Measurements from ENCODE around the gene FHIT.

Gene FHIT

DNA sequence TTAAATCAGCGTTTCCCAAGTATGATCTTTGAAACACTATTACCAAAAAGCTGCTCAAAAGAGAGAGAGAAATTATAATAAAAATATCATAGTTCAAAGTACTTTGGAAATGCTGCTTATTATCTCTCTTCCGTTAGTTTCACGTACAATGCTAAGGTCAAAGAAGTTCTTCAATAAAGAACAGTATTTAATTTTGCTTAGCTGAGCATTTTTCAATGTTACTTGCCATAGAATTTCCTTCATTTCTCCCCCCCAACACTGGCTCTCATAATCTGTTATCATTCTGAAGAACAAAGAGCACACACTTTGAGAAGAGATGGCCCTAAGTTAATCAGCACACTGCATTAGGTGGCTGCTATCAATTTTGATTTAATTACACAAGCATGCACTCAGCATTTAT, 1360.6 kb downstream of the FHIT start:
- no peak overlapping the region for H3K4me3 ChIP-seq (ENCODE audit: low read depth, low read length)
- no peak for DNase-seq (ENCODE audit: low read depth)
- in situ Hi-C loops (cut with HindIII; ENCODE audit: low sequenced_read_pairs): no loop called here
- no peak for TF ChIP-seq CTCF (IDR thresholded peaks at IDR 0.05; ENCODE audit: low read depth, low read length, missing control alignments)

GRCh38 chr3:59886790-59887189, 1364.5 kb downstream of the FHIT start:
- TF ChIP-seq CTCF (IDR thresholded peaks at IDR 0.05; ENCODE audit: low read depth, low read length, missing control alignments): no peak
- H3K4me3 ChIP-seq (ENCODE audit: low read depth, low read length): no peak overlapping the region
- no peak for DNase-seq (ENCODE audit: low read depth)
- in situ Hi-C loops (cut with HindIII; ENCODE audit: low sequenced_read_pairs): no loop called here

DNA sequence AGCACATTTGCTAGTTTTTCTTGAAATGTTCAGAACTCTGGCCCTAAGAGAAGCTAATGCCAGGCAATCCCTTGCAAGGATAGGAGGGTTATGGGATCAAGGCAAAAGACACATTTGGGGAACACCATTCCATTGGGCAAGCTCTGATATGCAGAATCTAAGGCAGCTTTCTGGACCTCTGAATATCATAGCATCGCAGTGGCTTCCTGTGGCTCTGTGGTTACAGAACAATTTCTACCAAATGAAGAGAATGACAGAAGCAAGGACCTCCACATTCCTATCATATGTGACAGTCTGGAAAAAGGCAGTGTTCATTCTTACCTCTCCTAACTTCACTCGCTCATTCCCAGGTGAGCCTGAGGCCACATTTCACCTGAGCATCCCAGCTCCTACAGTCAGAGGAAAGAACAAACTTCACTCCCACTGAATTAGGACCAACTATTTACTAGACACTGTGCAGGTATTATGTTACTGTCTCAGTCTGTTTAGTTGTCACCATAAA, 1365.3 kb downstream of the FHIT start:
- DNase-seq (ENCODE audit: low read depth): no peak
- no peak for TF ChIP-seq CTCF (IDR thresholded peaks at IDR 0.05; ENCODE audit: low read depth, low read length, missing control alignments)
- H3K4me3 ChIP-seq (ENCODE audit: low read depth, low read length): no peak overlapping the region
- in situ Hi-C loops (cut with HindIII; ENCODE audit: low sequenced_read_pairs): no loop called here

DNA sequence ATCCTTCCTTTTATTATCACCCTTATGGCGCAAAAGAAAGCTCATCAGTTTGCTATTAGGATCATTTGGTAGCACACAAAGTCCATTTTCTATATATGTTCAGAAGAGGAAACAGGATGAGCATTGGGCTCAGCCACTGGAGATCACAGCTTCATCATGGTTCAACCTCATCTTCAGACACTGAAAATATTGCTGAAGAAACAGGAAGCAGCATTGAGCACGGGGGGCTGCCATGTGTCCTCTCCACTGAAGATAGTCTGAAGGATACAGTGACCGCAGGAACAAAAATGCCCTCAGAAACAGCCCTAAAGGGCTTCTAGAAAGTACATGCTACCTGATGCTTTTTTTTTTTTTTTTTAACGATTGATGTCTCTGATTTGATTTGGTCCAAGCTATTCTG, 1366.2 kb downstream of the FHIT start:
- in situ Hi-C loops (cut with HindIII; ENCODE audit: low sequenced_read_pairs): no loop called here

DNA sequence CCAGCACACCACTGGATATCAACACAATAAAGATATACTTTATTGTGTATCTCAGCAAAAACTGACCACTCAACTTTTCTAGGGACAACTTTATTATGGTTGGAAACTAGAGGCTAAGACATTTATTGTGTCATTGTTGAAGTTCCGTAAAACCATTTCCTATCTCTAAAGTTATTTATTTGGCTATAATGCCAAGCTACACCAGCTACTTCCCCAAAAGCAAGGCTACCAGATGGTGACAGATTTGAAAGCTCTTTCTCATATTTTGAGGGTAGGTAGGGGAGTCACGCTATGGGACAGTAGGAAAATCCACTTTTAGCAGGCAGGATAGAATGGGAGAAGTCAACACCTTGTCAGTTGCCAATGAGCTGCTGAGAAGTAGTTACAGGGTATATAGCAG, 1366.8 kb downstream of the FHIT start:
- TF ChIP-seq CTCF (IDR thresholded peaks at IDR 0.05; ENCODE audit: low read depth, low read length, missing control alignments): no peak
- H3K4me3 ChIP-seq (ENCODE audit: low read depth, low read length): no peak overlapping the region
- DNase-seq (ENCODE audit: low read depth): no peak
- in situ Hi-C loops (cut with HindIII; ENCODE audit: low sequenced_read_pairs): no loop called here

More for the DNA sequence above, 1366.2 kb downstream of the FHIT start:
- DNase-seq (ENCODE audit: low read depth): no peak
- TF ChIP-seq CTCF (IDR thresholded peaks at IDR 0.05; ENCODE audit: low read depth, low read length, missing control alignments): no peak
- H3K4me3 ChIP-seq (ENCODE audit: low read depth, low read length): no peak overlapping the region

- in situ Hi-C loops (cut with HindIII; ENCODE audit: low sequenced_read_pairs): no loop called here
- DNase-seq (ENCODE audit: low read depth): no peak
- H3K4me3 ChIP-seq (ENCODE audit: low read depth, low read length): no peak overlapping the region
- TF ChIP-seq CTCF (IDR thresholded peaks at IDR 0.05; ENCODE audit: low read depth, low read length, missing control alignments): no peak
Measured at GRCh38 chr3:59882746-59883145, 1368.5 kb downstream of the FHIT start.

GRCh38 chr3:59880717-59881116, 1370.5 kb downstream of the FHIT start:
- DNase-seq (ENCODE audit: low read depth): no peak
- in situ Hi-C loops (cut with HindIII; ENCODE audit: low sequenced_read_pairs): no loop called here
- no peak overlapping the region for H3K4me3 ChIP-seq (ENCODE audit: low read depth, low read length)
- TF ChIP-seq CTCF (IDR thresholded peaks at IDR 0.05; ENCODE audit: low read depth, low read length, missing control alignments): no peak

Measured in astrocyte of the cerebellum (primary cell).